Omental fat pad (tissue), 4 donors: ENCODE data around the gene SEMA4D. TPM values are rescaled to one million over a fixed set of nuclear protein-coding genes. Genes with fewer than 3 reads are reported as not detected.

ENCODE experiments used
- ATAC-seq: fragments of 150-250 bp; one replicate; pipeline ENCODE4 v1.9.1; 2016; ENCODE audit warnings: mild to moderate bottlenecking, moderate library complexity; ENCODE audit not compliant: low FRiP score
- DNase-seq: peaks from one replicate; pipeline ENCODE4 v3.0.0-alpha.2; 2019; ENCODE audit warnings: low spot score
- total RNA-seq, 4 donors: library from RNA; depleted of rRNA; stranded (reverse); fragments of >200 nt; gene quantifications; one replicate each; pipeline ENCODE4 v1.1.0, GENCODE V29; 2016
- TF ChIP-seq, protein P1 (sequence below), 3 donors: fragments of 450-650 bp; IDR thresholded peaks; one replicate each; pipeline ENCODE4 v1.5.1; 2016 to 2017; ENCODE audit warnings: antibody characterized with exemption in 3 of 3, mild to moderate bottlenecking in 3 of 3, moderate library complexity in 2 of 3

The SEMA4D gene
- total RNA-seq, 4 donors from 2014 or later, result 14.2 to 49.5 (median 18.3) TPM

DNA sequence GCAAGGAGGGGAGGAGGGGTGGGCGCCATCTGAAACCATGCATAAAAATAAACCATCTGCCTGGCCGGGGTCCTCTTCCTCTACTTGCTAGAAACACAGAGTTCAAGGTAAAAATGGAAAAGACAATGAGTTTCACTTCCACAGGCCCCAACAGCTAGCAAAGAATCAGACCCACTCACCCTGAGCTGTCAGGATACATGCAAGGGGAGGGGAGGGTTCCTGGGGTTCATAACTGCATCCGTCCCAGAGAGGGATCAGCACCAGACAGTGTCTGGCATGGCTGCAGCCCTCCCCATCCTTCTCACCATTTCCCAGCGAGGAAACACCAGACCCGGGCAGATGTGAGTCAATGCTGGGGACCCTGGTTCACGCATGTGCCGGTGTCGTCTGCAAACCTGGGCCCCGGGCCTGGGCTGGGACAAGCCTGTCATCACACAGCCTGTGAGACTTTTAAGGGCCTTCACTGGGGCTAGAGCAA, 55.4 kb downstream of the SEMA4D start:
- DNase-seq, result no peak
- no peak for ATAC-seq
- TF ChIP-seq, protein P1, sequence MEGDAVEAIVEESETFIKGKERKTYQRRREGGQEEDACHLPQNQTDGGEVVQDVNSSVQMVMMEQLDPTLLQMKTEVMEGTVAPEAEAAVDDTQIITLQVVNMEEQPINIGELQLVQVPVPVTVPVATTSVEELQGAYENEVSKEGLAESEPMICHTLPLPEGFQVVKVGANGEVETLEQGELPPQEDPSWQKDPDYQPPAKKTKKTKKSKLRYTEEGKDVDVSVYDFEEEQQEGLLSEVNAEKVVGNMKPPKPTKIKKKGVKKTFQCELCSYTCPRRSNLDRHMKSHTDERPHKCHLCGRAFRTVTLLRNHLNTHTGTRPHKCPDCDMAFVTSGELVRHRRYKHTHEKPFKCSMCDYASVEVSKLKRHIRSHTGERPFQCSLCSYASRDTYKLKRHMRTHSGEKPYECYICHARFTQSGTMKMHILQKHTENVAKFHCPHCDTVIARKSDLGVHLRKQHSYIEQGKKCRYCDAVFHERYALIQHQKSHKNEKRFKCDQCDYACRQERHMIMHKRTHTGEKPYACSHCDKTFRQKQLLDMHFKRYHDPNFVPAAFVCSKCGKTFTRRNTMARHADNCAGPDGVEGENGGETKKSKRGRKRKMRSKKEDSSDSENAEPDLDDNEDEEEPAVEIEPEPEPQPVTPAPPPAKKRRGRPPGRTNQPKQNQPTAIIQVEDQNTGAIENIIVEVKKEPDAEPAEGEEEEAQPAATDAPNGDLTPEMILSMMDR (IDR thresholded peaks at IDR 0.05), result no peak

DNA sequence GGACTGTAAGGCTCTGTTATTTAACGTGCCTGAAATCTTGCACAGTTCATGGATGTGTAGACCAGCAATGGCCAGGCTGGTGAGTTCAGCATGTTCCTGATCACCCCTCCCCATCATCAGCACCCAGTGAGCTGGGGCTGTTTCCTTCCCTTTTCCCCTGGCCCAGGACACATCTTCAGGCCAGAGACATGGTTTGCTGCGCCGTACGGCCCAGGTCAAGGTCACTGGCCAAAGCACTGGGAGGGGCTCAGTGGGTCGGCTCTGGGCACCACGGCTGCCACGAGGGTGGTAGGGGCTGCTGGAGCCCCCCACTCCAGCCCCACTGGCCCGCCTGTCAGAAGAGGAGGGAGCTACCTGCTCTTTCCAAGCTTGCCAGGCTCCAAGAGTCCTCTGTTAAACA, 55.9 kb downstream of the SEMA4D start:
- ATAC-seq (no peak), DNase-seq (no peak)
- TF ChIP-seq, protein P1 (IDR thresholded peaks at IDR 0.05), result no peak

DNA sequence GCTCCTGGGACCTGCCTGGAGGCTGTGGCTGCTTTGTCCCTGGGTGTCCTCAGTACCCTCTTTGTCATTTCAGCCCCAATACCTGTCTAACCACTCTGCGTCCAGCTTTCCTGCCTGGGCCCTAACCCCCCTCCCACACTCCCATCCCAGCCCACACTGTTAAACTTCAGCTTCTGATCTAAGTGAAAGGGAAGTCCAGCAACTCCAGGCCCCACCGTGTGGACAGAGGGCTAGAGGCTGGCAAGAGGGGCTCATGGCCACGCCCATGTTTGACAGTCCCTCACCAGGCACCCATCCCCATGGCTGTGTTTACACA, 56.3 kb downstream of the SEMA4D start:
- ATAC-seq (no peak), DNase-seq (no peak)
- TF ChIP-seq, protein P1 (IDR thresholded peaks at IDR 0.05), result no peak

DNA sequence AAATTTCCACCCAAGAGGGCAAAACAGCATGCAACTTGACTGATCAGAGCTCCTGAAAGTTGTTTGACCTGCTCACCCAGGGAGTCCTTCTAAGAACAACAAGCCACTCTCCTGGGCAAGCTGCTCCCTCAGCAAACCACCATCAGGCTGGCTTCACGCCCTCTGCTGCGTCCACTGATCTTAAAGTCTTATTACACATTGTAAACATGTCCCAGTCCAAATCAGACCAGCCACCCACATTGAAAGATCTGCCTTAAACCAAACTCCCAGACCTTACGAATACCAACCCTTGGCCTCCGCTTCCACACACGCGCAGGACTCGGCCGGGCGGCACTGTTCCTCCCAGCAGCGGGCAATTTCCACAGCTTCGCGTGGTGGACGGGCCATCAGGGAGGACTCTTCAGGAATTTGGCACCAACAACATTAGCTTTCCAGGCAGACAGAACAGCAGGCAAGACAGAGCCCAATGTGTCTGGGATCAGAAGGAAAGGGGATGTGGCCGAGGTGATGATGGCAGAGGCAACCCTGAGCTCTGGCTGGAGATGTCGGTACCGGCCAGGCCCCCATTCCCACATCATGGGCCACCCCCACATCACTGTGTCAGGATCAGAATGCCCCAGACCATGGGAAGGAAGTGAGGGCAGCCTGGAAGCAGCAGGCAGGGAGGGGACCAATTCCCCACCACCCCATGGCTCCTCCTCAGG, 56.8 kb downstream of the SEMA4D start:
- no peak for ATAC-seq
- TF ChIP-seq, protein P1 (IDR thresholded peaks at IDR 0.05), result no peak
- no peak for DNase-seq

DNA sequence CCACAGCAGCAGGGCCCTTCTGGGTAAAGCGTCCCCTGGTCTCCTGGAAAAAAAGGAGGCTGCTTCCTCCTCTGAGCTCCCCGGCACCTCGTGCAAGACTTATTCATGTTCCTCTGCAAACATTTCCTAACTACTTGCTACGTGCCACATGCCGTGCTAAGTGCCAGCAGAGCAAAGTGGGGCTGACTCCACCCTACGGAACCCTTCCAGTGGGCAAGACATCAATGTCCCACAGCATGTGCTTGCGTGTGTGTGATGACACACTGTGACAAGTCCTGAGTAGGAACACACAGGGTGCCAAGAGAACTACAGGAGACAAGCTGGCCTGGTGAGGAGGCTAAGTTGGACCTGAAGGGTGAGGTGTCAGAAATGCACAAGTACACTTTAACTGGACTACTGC, 57.4 kb downstream of the SEMA4D start:
- ATAC-seq (no peak), DNase-seq (no peak)
- TF ChIP-seq, protein P1 (IDR thresholded peaks at IDR 0.05), result no peak

DNA sequence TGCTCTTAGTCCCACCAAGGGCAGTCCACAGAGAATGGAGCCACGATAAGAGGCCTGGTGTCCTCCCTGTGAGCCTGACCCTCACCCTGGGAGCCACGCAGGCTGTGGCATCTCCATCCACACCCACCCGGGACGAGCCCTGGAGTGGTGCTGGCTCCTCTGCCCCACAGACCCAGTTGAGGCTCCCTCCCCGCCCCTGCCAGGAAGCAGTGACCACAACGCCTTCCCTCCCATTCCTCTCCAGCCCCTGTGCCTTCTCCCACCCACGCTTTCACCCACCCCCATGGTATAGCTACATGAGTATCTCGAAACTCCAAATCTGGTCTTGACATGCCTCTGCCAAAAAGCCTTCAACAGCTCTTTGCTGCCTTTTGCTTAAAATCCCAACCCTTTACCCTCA, 57.9 kb downstream of the SEMA4D start:
- TF ChIP-seq, protein P1 (IDR thresholded peaks at IDR 0.05), result no peak
- DNase-seq, result no peak
- no peak for ATAC-seq

DNA sequence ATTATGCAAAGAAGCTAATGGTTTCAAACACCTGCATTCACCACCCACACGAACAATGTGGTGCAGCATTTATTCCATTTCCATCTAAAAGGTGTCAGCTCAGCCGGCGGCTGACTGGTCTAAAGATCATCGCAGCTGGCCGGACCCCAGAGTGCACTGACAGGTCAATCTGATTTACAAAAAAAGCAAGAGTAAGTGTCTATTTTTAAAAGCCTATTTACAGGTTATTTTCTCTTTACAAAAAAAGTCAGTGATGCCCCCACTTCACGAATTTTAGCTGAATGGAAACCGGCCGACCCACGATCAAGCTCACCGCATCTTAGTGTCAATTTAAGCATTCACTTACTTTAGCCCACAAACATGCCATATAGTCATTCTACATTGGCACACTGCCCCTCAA, 58.3 kb downstream of the SEMA4D start:
- DNase-seq (no peak), ATAC-seq (no peak)
- TF ChIP-seq, protein P1 (IDR thresholded peaks at IDR 0.05), result no peak
